TTC549 (cell line): Measurements from ENCODE around the gene CCDC183.
A peak's percentile ranks its signal among the peaks of the same experiment; 100 is the strongest.
"Not testable (repeated sequence)": the region's sequence is repeated elsewhere in the genome, so short reads cannot be mapped to it uniquely, and the experiment has no call there.

Source experiments
- FAIRE-seq: peaks from 2 replicates; lab custom pipeline; 2012; peaks lifted over from hg19 to GRCh38; lab: Jason Lieb, UNC

The CCDC183 gene

GRCh38 chr9:136760834-136761544, 35.1 kb upstream of the CCDC183 start:
- peak; percentile 47 for FAIRE-seq

GRCh38 chr9:136761545-136761981, 34.6 kb upstream of the CCDC183 start:
- no peak for FAIRE-seq

GRCh38 chr9:136762221-136762691, 33.9 kb upstream of the CCDC183 start:
- FAIRE-seq = no peak

- FAIRE-seq = no peak
These were observed 33.1 kb upstream of the CCDC183 start for GRCh38 chr9:136762915-136763648.

GRCh38 chr9:136763649-136764035, 32.5 kb upstream of the CCDC183 start:
- no peak for FAIRE-seq

- FAIRE-seq = no peak
These were observed 31.7 kb upstream of the CCDC183 start, which contains the start of gene LCN15 for GRCh38 chr9:136764301-136764891. LCN15 (minus strand) TSS chr9:136764518; CDS start chr9:136764488, 30 bp downstream.

GRCh38 chr9:136765041-136765440, 31.1 kb upstream of the CCDC183 start:
- no peak for FAIRE-seq

- not testable (repeated sequence) for FAIRE-seq
These were observed 30.3 kb upstream of the CCDC183 start for GRCh38 chr9:136765745-136766409.

GRCh38 chr9:136766410-136767120, 29.6 kb upstream of the CCDC183 start:
- FAIRE-seq = peak; percentile 54

- no peak for FAIRE-seq
These were observed 26.4 kb upstream of the CCDC183 start for GRCh38 chr9:136769710-136770191.

- FAIRE-seq = no peak
These were observed 24.2 kb upstream of the CCDC183 start for GRCh38 chr9:136771907-136772415.

GRCh38 chr9:136773386-136774044, 22.6 kb upstream of the CCDC183 start:
- FAIRE-seq = no peak

- FAIRE-seq = no peak
These were observed 21.6 kb upstream of the CCDC183 start for GRCh38 chr9:136774416-136775045.

- FAIRE-seq = no peak
These were observed 20.9 kb upstream of the CCDC183 start for GRCh38 chr9:136775191-136775590.

- no peak for FAIRE-seq
These were observed 19.2 kb upstream of the CCDC183 start for GRCh38 chr9:136776947-136777346.

GRCh38 chr9:136777359-136777758, 18.8 kb upstream of the CCDC183 start:
- FAIRE-seq = no peak

- no peak for FAIRE-seq
These were observed 16.3 kb upstream of the CCDC183 start for GRCh38 chr9:136779808-136780207.

- no peak for FAIRE-seq
These were observed 13.7 kb upstream of the CCDC183 start for GRCh38 chr9:136782452-136782851.

- peak; percentile 41 for FAIRE-seq
These were observed 11.7 kb upstream of the CCDC183 start for GRCh38 chr9:136784249-136784996.

- FAIRE-seq = no peak
These were observed 11.2 kb upstream of the CCDC183 start for GRCh38 chr9:136784997-136785361.
